ENCODE measurements around the gene ZNF586. TPM values are rescaled to one million over a fixed set of nuclear protein-coding genes. Genes with fewer than 3 reads are reported as not detected.

Gene ZNF586
- total RNA-seq, 3 donors from 2014 or later (not counting 1 experiment from before 2014, with no cell fraction given) = 24.0 to 33.3 (median 28.2) TPM

DNA sequence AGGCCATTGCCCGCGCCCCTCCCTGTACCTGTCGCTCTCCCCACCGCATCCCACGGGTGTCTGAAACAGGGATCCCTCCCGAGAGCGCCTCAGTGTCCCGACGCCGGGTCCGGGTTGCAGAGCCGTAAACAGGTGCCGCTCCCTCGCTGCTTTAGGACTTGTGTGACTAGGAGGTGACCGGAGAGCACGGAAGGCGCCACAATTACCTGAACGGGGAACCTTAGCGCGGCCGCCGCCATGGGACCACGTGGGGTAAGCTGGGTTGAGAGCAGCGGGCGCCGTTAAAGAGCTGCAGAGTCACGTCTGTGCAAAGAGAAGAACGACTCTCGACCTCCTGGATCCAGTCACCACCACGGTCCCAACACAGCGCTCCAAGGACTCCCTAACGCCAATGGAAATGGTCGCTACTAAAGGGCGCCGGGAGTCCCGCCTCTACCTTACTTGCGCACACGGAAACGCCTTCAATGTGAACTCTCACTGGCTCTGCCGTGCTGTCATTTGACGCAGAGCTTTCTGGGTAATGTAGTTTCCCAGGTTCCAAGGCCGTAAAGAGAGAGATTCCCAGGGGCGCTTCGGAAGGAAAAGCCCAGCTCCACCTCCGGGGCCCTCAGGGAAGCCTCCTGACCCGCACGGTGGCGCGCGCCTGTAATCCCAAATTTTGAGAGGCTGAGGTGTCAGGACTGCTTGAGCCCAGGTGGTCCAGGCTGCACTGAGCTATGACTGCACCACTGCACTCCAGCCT lies 45.2 kb downstream of the ZNF586 start, which contains the start of gene ZNF552:
ZNF552 (minus strand) TSS at position 409 of the 742 bp plus-strand sequence; CDS start at position 239, 170 bp downstream.
- intact Hi-C loops (cut with micrococcal nuclease) = loop anchor here (1.0 to 5.0 kb wide), 2 partner anchors 45 to 132 kb away; partner anchors contain the start of genes ZNF551 and ZNF586

GRCh38 chr19:57815247-57816075 lies 46.0 kb downstream of the ZNF586 start:
- H3K36me3 Mint-ChIP-seq = no peaks in the 10 kb centered on the region
- TF ChIP-seq, protein P1, sequence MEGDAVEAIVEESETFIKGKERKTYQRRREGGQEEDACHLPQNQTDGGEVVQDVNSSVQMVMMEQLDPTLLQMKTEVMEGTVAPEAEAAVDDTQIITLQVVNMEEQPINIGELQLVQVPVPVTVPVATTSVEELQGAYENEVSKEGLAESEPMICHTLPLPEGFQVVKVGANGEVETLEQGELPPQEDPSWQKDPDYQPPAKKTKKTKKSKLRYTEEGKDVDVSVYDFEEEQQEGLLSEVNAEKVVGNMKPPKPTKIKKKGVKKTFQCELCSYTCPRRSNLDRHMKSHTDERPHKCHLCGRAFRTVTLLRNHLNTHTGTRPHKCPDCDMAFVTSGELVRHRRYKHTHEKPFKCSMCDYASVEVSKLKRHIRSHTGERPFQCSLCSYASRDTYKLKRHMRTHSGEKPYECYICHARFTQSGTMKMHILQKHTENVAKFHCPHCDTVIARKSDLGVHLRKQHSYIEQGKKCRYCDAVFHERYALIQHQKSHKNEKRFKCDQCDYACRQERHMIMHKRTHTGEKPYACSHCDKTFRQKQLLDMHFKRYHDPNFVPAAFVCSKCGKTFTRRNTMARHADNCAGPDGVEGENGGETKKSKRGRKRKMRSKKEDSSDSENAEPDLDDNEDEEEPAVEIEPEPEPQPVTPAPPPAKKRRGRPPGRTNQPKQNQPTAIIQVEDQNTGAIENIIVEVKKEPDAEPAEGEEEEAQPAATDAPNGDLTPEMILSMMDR (IDR thresholded peaks at IDR 0.05) = no peak
- Histone ChIP-seq H3K36me3 (ENCODE audit: control insufficient read depth, insufficient read depth, low read length) (no peaks in the 10 kb centered on the region), H3K27ac (ENCODE audit: low read length) (peak overlapping the region; percentile 70), H3K27me3 (ENCODE audit: control insufficient read depth, insufficient read depth, low read length) (no peaks in the 10 kb centered on the region), H3K9me3 (ENCODE audit: control insufficient read depth, insufficient read depth, low read length) (no peaks in the 10 kb centered on the region), H3K4me3 (ENCODE audit: low read length) (peak overlapping the region; percentile 95), H3K4me1 (ENCODE audit: control insufficient read depth, insufficient read depth, low read length) (peaks cover 30% of the 10 kb centered on the region)
- intact Hi-C loops (cut with micrococcal nuclease) = no loop called here
- DNase-seq (no peak), ATAC-seq (no peak)
- H3K27me3 Mint-ChIP-seq (ENCODE audit: low read depth in 2 of 2) = no peaks in the 10 kb centered on the region
- no peaks in the 10 kb centered on the region for H3K9me3 Mint-ChIP-seq
- peaks cover 32 to 33% of the 10 kb centered on the region in 2 donors for H3K4me1 Mint-ChIP-seq
- 92% methylated on average over 17 of the region's 17 CpGs for WGBS (ENCODE audit: insufficient coverage)
- peak overlapping the region; percentile 93 to 97 for H3K27ac Mint-ChIP-seq
- H3K4me3 Mint-ChIP-seq = peak overlapping the region; percentile 97

More for the DNA sequence above, 45.2 kb downstream of the ZNF586 start, which contains the start of gene ZNF552:
- TF ChIP-seq, protein P1 (IDR thresholded peaks at IDR 0.05) = no peak
- Histone ChIP-seq H3K9me3 (ENCODE audit: control insufficient read depth, insufficient read depth, low read length) (no peaks in the 10 kb centered on the region), H3K36me3 (ENCODE audit: control insufficient read depth, insufficient read depth, low read length) (peaks cover 2% of the 10 kb centered on the region), H3K4me1 (ENCODE audit: control insufficient read depth, insufficient read depth, low read length) (peaks cover 23% of the 10 kb centered on the region), H3K27ac (ENCODE audit: low read length) (peak within 1 kb of the TSS; percentile 70), H3K4me3 (ENCODE audit: low read length) (peak within 1 kb of the TSS; percentile 95), H3K27me3 (ENCODE audit: control insufficient read depth, insufficient read depth, low read length) (no peaks in the 10 kb centered on the region)
- Mint-ChIP-seq H3K27ac (peak within 1 kb of the TSS; percentile 93 to 97), H3K4me3 (peak within 1 kb of the TSS; percentile 97), H3K9me3 (no peaks in the 10 kb centered on the region), H3K36me3 (peaks cover under 1% of the 10 kb centered on the region), H3K4me1 (peaks cover 25% of the 10 kb centered on the region in 2 donors), H3K27me3 (ENCODE audit: low read depth in 2 of 2) (no peaks in the 10 kb centered on the region)
- DNase-seq (peak; percentile 68 to 92), ATAC-seq (peak; percentile 82 to 93 (median 84))
- under 1% methylated on average over 50 of the region's 50 CpGs for WGBS (ENCODE audit: insufficient coverage)

- no peaks in the 10 kb centered on the region for H3K36me3 Mint-ChIP-seq
- Histone ChIP-seq H3K27me3 (ENCODE audit: control insufficient read depth, insufficient read depth, low read length) (no peaks in the 10 kb centered on the region), H3K9me3 (ENCODE audit: control insufficient read depth, insufficient read depth, low read length) (no peaks in the 10 kb centered on the region), H3K36me3 (ENCODE audit: control insufficient read depth, insufficient read depth, low read length) (no peaks in the 10 kb centered on the region), H3K4me3 (ENCODE audit: low read length) (no peak overlapping the region), H3K4me1 (ENCODE audit: control insufficient read depth, insufficient read depth, low read length) (peaks cover 35% of the 10 kb centered on the region), H3K27ac (ENCODE audit: low read length) (no peak overlapping the region)
- intact Hi-C loops (cut with micrococcal nuclease) = no loop called here
- H3K27me3 Mint-ChIP-seq (ENCODE audit: low read depth in 2 of 2) = no peaks in the 10 kb centered on the region
- no peak overlapping the region for H3K4me3 Mint-ChIP-seq
- DNase-seq = no peak
- no peaks in the 10 kb centered on the region for H3K9me3 Mint-ChIP-seq
- peaks cover 40 to 42% of the 10 kb centered on the region in 2 donors for H3K4me1 Mint-ChIP-seq
- WGBS (ENCODE audit: insufficient coverage) = 92% methylated on average over 7 of the region's 7 CpGs
- TF ChIP-seq, protein P1 (IDR thresholded peaks at IDR 0.05) = no peak
- no peak for ATAC-seq
- no peak overlapping the region for H3K27ac Mint-ChIP-seq
These were observed 47.2 kb downstream of the ZNF586 start for GRCh38 chr19:57816652-57817051.
